NCI-H2196 (cell line): ENCODE results near the gene ASCC3.
"Not testable (repeated sequence)": the region's sequence is repeated elsewhere in the genome, so short reads cannot be mapped to it uniquely, and the experiment has no call there.

Source experiments
- DNase-seq: peaks from one replicate; lab custom pipeline; 2025; ENCODE audit not compliant: unreplicated experiment; lab: John Stamatoyannopoulos, UW

The ASCC3 gene

DNA sequence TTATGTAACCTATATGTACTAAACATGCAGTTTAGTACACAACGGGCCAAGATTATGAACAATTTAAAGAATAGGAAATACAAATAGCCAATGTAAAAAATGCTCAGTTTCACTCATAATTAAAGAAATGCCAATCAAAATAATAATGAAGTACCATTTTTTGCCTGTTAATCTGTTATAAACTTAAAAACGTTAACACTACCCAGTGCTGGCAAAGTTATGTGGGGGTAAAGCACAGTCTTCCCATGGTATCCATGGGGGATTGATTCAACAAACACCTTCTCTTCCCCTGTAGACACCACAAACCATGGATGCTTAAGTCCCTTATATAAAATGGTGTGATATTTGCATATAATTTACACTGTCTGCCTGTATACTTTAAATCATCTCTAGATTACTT lies 211.1 kb downstream of the ASCC3 start:
- no peak for DNase-seq

DNA sequence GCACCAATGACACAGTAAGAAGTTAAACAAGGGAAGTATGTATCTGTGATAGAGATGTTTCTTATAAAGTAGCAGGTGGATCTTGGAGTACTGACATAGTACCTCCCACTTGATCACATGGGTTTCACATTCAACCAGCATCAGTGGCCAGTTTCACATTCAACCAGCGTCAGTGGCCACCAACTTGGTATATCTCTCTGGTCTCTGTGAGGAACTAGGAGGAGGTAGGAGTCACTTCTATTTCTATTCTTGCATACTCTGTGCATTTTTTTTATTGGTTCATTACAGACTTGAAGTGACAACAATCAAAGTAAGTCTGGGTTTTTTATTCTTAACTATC lies 216.1 kb downstream of the ASCC3 start:
- DNase-seq, result no peak

DNA sequence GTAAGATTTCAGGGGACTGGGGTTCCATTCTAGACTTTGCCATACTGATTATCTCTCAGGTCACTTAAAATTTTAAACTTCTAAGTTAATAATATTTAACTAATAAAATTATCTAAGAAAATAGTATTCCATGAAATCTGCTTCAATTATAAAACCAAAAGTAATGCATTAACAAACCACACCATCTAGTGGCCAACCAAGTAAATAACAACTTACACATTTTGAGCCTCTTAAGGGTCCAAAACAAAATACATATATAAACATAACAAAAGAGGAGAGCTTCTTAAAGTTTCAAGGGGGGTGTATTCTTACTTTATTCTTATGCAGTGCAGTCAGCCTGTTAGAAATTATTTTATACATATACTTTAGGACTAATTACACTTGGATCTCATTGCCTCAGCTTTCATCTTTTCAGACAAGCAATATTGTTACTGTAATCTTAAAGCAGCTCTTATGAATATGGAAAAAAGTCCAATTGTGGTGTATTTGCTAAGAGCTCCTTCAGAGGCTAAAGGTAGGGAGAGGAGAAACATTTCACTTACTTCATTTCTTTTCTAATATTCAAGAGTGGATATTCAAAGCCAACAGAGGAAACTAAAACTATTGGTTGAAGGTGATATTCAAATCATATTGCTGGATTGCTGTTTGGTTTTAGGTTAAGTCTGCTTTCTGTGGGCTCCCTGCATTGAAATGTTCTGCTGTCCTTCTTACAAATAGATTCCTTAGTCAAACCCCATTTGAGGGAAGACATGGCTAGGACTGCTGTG lies 216.7 kb downstream of the ASCC3 start:
- DNase-seq, result peak; percentile 43

DNA sequence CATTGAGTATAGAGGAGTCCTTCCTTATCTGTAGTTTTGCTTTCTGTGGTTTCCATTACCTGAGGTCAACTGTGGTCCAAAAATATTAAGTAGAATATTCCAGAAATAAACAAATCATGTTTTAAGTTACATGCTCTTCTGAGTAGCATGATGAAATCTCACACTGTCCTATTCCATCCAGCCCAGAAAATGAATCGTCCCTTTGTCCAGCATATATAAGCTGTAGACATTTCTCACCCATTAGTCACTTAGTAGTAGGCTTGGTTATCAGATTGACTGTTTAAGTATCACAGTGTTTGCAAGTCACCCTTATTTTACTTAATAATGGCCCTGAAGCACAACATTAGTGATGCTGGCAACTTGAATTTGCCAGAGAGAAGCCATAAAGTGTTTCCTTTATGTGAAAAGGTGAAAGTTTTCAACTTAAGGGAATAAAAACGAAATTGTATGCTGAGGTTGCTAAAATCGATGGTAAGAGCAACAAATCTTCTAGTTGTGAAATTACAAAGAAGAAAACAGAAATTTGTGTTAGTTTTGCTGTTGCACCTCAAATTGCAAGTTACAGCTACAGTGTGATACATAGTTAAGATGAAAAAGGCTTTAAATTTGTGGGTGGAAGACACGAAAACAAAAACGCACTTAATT lies 217.8 kb downstream of the ASCC3 start:
- no peak for DNase-seq

DNA sequence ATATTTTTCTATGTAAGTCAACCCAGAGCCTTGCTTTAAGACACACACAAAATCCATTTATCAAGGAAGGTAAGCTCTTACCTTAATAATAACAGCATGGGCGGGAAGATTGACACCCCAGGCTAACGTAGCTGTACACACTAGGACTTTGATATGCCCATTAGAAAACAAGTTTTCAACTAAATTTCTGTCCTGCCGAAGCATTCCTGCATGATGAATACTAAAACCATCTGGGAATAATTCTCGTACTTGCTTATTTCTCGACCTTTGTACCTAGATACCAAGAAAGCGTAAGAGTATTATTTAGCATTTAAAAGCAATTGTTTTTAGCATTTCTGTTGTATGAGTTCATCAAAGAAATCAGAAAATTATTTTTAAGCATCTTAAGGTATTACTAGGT lies 218.9 kb downstream of the ASCC3 start:
- no peak for DNase-seq

DNA sequence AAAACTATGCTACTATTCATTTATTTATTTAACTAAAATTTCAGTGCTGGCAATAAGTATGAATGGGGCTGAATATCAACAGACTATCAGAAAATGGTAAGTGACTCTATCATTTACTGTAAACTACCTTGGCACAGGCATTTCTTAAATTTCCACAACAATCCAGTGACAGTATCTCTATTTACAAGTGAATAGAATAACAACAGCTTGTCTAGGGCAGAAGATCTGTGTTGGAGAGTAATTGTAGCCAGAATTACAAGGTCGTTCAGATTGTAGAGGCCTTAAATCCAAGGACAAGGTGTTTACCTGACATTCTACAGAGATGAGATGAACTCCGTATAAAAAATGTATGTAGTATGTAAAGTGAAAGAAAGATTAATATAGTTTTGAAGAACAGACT lies 222.6 kb downstream of the ASCC3 start:
- no peak for DNase-seq

DNA sequence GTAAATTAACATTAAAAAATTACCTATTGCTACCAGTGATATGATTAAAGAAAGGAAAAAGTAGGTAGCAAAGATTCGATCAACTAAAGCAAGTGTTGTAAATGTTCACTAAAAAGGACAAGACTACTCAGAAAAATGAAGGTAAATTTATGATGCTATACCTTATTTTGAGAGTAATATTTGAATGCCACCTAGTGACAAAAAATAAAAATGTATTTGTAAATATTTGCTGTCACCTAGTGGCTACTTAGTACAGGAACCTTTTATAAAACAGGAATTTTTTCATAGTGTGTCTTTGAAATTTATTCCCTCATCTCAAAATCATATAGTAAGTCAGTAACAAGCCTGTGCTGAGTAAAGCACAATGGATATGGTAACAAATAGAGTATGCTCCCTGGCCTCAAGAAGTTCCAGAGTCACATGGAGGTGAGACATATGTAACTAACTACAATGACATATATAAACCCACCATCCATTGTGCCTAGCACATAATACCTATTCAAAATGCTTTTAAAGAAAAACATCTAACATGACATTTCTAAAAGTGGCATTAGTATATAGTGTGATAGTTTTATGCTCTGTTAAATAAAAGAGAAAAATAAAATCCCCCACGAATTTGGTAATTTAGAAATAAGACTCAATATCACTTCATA lies 223.3 kb downstream of the ASCC3 start:
- DNase-seq, result peak; percentile 33

DNA sequence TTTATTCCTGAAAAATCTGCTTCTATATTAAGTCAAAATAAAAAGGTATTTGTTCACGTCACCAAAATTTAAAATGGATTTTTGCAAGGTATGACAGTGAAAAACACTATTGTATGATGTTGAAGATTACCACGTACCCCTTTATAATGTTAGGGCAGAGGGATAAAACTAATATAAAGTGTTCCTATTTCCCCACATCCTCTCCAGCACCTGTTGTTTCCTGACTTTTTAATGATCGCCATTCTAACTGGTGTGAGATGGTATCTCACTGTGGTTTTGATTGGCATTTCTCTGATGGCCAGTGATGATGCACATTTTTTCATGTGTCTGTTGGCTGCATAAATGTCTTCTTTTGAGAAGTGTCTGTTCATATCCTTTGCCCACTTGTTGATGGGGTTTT lies 240.0 kb downstream of the ASCC3 start:
- not testable (repeated sequence) for DNase-seq

DNA sequence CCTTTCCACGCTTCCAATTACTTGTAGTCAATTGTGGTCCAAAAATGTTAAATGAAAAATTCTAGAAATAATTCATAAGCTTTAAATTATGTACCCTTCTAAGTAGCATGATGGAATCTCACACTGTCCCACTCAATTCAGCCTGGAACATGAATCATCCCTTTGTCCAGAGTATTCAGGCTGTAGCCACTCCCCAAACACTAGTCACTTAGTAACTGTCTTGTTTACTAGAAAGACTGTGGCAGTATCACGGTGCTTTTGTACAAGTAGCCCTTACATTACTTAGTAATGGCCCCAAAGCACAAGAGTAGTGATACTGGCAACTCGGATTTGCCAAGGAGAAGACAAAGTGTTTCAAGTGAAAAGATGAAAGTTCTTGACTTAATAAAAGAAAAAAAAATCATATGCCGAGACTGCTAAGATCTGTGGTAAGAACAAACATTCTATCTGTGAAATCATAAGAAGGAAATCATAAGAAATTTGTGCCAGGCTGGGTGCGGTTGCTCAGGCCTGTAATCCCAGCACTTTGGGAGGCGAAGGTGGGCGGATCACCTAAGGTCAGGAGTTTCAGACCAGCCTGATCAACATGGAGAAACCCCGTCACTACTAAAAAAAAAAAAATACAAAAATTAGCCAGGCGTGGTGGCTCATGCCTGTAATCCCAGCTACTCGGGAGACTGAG lies 247.9 kb downstream of the ASCC3 start:
- no peak for DNase-seq

DNA sequence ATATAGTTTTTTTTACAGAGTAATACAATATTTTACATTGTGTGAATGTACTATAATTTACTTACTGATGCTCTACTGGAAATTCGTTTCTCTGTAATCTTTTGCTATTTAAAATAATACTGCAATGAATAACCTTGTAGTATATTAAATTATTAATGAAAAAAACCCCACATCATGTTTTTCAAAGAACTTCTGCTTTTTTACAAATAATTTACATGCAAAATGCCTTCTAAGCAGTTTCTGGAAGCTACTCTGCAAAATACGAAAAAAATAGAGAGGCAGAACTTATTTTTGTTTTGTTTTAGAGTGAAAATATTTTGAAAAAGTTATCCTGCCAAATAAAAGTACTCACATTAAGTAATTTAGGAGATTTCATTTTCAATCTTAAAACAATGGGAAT lies 250.6 kb downstream of the ASCC3 start:
- no peak for DNase-seq

DNA sequence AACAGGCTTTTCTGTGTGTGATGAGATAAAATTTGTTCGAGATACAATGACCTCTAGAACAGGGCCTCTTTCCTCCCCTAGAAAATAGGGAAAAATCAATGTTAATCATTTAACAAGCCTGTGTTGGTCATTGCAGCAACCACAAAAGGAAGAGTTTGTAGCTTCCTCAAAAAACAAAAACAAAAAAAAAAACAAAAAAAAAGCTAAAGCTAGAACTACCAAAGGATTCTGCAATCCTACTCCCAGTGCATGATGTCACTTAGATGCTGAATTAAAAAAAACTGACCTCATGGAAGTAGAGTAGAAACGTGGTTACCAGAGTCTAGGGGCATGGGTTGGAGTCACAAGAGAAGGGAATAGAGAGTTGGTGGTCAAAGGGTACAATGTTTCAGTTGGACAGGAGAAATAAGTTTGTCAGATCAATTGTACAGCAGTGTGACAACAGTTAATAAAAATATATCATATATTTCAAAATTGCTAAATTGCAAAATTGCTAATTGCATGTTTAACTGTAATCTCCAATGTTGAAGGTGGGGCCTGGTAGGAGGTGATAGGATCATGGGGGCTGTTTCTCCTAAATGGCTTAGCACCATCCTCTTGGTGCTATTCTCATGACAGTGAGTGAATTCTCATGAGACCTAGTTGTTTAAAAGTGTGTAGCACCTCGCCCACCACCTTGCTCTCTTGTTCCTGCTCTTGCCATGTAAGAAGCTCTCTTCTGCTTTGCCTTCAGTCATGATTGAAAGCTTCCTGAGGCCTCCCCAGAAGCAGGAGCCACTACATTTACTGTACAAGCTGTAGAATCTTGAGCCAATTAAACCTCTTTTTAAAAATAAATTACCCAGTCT lies 253.0 kb downstream of the ASCC3 start:
- no peak for DNase-seq

DNA sequence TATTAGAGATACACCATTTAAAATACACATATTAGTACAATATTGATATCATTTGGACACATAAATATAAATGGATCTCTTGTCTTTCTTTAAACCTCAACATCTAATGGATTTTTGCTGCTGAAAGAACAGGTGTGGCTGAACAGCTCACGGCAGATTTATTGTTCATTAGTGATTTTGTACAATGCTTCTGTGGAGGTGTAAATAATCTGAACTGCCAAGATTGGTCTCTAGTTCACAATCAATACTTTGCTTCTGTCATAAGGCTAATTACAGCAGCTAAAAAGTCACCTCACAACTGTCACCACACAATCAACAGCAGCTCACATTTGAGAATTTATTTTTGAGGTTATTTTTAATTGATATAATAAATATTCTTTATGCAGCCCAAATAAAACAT lies 254.4 kb downstream of the ASCC3 start:
- DNase-seq, result no peak

DNA sequence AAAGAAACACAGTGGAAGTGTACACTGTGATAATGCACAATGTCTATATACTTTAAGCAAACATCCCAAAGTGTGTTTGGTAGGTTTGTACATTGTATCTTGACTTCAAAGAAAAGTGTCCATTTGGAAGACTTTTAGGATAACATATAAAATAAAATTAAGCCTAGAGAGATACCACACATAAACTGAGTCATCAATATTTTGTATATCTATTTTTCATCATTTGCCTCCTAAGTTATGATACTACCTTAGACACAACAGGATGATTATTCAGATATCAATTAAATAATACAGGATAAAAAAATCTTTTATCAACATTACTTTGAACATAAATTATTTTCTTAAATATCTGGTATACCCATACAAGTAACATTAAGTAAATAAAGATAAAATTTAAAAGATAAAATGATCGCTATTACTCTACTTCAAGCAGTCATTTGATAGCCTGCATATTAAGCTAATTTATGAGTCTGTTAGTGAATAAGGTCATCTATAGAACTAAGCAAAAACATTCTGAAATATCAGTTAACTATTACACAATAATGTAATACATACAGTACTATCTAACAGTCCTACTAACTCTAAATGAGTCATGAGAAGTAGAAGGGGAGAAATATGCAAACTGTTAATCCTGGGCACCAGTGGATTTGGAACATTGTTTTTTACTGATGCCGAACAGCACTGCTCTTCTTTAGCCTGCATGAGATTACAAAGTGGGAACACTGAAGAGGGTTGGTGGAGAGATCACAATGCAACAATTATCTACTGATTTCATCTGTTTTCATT lies 258.0 kb downstream of the ASCC3 start:
- DNase-seq, result no peak

DNA sequence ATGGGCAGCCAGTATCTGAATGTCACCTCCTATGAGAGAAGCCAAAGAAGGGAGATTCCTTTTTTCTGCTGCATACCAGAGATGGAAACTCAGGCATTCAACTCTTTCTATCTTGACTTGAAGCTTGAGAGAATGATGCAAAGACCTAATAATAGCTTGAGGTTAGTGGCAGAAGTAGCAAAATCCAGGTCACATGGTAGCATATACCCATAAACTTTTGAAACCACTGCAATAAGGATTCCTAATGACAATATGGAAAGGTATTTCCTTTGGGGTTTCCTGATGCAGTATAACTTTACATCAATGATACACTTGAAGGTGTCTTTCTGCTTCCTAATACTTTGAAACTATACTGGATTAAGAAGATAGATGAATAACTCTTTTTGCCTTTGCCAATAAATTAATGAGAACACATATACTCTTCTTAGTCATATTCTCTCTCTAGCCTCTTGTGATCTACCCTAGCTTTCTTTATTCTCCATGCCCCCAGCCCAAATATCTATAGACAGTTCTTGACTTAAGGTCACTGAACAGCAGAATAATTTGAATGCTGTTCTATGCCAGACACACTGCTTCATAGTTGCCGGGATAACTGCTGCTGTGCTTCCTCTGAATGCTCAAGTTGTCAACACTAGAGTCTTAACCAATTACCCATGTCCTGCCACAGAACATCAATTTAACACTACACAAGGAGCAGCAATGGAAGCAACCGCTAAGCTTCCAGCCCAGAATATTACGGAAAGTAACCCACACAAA lies 260.9 kb downstream of the ASCC3 start:
- DNase-seq, result no peak

DNA sequence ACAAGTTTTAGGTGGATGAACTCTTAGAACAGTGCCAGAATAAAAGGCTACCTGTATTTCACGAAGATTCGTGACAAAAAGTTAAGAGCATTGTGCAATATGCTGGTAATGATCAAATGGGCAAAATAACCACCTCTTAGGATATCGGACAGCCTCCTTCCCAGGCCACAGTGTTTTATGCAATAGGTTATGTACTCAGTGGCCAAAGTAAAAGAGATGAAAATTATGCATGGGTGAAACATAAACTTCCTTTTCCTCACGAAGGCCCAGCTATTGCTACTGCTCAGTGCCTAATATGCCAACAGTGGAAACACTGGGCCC lies 262.8 kb downstream of the ASCC3 start:
- no peak for DNase-seq

DNA sequence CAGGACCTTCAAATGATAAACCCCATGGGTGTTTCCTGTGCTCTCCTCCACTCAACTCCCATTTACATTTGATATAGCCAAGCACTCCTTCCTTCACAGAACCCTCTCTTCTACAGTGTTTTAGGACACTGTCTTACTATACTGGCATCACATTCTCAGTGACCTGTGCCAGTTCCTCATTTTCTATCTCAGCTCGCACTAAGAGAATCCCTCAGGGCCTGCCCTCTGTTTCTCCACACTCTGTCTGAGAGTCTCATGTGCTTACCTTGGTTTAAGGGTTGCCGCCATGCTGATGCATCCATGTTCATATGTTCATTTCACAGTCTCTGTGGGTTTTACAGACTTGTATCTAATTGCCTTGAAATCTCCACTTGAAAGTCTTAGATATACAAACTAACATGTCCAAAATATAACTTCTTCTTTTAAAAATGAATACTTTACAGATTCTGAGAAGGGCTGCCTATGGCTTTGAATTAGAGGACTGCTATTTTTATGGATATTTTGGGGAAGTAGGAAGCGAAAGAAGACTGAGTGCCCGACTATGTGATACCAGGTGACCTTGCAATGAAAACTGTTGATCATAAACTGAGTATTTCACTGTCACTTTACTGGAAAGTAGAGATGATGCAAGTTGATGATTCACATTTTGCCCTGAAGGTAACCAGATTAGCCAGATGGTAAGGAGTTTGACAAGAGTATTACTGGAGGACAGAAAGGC lies 263.3 kb downstream of the ASCC3 start:
- no peak for DNase-seq

DNA sequence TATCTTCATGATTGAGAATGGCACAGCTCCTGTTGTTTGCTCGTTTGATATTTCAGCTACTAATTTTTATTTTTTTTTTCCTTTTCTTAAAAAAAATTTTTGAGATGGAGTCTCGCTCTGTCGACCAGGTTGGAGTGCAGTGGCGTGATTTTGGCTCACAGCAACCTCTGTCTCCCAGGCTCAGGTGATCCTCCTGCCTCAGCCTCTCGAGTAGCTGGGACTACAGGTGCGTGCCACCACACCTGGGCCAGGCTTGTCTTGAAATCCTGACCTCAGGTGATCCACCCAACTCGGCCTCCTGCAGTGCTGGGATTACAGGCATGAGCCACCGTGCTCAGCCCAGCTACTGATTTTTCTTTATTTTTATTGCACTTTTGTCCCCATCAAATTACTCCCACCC lies 266.2 kb downstream of the ASCC3 start:
- DNase-seq, result no peak

DNA sequence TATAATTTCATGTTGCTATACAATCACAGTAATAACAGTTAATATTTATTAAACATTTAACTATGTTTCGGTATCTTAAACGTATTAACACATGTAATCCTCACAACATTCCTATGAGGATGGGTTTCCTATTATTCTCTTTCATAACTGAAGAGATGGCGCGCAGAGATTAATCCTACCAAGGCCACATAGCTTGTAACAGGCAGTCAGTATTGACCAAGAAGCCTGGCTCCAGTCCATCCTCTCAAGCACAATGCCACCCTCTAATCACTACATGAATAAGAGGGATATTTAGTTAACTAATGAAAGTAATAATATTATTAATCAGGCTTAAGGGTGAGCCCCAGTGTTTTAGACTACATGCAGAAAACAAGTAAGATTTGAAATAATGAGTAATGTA lies 266.7 kb downstream of the ASCC3 start:
- no peak for DNase-seq

DNA sequence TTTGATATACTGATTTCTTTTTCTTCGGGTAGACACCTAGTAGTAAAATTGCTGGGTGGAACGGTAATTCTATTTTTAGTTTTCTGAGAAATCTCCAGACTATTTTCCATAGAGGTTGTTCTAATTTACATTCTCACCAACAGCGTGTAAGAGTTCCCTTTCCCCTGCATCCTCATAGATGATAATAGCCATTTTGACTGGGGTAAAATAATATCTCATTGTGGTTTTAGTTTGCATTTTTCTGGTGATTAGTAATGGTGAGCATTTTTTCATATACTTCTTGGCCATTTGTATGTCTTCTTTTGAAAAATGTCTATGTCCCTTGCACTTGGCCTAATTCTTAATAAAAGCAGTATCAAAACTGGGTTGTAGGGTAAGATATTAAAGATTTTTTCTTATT lies 267.5 kb downstream of the ASCC3 start:
- DNase-seq, result no peak
